HL-60 (cell line): ENCODE results near the gene TMEM217.

Experiments
- POLR2AphosphoS5 ChIP-seq: IDR thresholded peaks from 2 replicates; pipeline ENCODE4 v1.6.1; 2012; ENCODE audit warnings: low read depth
- SPI1 ChIP-seq: IDR thresholded peaks from 2 replicates; pipeline ENCODE4 v1.6.1; 2012; ENCODE audit warnings: low read depth, mild to moderate bottlenecking, borderline replicate concordance
- TF ChIP-seq, protein P1 (sequence below): IDR thresholded peaks from one replicate; pipeline ENCODE4 v1.5.1; 2011; ENCODE audit warnings: low read length, control low read depth, inconsistent platforms; ENCODE audit not compliant: insufficient read depth
- TF ChIP-seq, protein P2 (sequence below): IDR thresholded peaks from 2 replicates; pipeline ENCODE4 v1.6.1; 2012; ENCODE audit warnings: low read depth; ENCODE audit not compliant: insufficient replicate concordance

DNA sequence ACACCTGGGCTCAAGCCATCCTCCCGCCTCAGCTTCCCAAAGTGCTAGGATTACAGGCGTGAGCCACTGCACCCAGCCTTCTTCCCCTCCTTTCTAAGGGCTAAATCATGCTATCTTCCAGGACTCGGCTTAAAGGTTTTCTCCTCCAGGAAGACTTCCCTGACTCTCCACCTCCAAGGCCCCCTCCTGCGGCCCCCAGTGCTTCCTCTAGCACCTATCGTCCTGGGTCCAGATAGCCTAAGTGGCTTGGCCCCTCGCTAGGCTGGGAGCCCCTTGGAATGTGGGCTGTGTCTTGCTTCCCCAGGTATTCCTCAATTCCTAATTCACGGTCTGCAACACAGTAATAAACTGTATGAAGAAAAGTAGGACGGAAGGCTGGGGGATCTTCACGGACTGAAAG, 51.3 kb downstream of the TMEM217 start:
- TF ChIP-seq, protein P1, sequence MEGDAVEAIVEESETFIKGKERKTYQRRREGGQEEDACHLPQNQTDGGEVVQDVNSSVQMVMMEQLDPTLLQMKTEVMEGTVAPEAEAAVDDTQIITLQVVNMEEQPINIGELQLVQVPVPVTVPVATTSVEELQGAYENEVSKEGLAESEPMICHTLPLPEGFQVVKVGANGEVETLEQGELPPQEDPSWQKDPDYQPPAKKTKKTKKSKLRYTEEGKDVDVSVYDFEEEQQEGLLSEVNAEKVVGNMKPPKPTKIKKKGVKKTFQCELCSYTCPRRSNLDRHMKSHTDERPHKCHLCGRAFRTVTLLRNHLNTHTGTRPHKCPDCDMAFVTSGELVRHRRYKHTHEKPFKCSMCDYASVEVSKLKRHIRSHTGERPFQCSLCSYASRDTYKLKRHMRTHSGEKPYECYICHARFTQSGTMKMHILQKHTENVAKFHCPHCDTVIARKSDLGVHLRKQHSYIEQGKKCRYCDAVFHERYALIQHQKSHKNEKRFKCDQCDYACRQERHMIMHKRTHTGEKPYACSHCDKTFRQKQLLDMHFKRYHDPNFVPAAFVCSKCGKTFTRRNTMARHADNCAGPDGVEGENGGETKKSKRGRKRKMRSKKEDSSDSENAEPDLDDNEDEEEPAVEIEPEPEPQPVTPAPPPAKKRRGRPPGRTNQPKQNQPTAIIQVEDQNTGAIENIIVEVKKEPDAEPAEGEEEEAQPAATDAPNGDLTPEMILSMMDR = no peak
- TF ChIP-seq, protein P2, sequence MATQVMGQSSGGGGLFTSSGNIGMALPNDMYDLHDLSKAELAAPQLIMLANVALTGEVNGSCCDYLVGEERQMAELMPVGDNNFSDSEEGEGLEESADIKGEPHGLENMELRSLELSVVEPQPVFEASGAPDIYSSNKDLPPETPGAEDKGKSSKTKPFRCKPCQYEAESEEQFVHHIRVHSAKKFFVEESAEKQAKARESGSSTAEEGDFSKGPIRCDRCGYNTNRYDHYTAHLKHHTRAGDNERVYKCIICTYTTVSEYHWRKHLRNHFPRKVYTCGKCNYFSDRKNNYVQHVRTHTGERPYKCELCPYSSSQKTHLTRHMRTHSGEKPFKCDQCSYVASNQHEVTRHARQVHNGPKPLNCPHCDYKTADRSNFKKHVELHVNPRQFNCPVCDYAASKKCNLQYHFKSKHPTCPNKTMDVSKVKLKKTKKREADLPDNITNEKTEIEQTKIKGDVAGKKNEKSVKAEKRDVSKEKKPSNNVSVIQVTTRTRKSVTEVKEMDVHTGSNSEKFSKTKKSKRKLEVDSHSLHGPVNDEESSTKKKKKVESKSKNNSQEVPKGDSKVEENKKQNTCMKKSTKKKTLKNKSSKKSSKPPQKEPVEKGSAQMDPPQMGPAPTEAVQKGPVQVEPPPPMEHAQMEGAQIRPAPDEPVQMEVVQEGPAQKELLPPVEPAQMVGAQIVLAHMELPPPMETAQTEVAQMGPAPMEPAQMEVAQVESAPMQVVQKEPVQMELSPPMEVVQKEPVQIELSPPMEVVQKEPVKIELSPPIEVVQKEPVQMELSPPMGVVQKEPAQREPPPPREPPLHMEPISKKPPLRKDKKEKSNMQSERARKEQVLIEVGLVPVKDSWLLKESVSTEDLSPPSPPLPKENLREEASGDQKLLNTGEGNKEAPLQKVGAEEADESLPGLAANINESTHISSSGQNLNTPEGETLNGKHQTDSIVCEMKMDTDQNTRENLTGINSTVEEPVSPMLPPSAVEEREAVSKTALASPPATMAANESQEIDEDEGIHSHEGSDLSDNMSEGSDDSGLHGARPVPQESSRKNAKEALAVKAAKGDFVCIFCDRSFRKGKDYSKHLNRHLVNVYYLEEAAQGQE = no peak
- TF ChIP-seq POLR2AphosphoS5 = no peak
- TF ChIP-seq SPI1 = no peak
